HepG2 (cell line): Measurements from ENCODE around the gene CAPN11. TPM values are rescaled to one million over a fixed set of nuclear protein-coding genes. Genes with fewer than 3 reads are reported as not detected.

Experiments used
- FOXA1 ChIP-seq, 2 experiments: fragments of 450-650 bp in 1 of 2; sonication (generic) in 1 of 2; formaldehyde crosslinking in 1 of 2; IDR thresholded peaks; 2 replicates each; pipeline versions ENCODE4 v1.4.0 to v1.6.1; 2016 to 2020; ENCODE audit warnings: missing genetic modification reagents in 1 of 2
- HOXA5 ChIP-seq: sonication (generic); formaldehyde crosslinking; IDR thresholded peaks from 2 replicates; pipeline ENCODE4 v1.4.0; 2020; ENCODE audit warnings: missing genetic modification reagents
- KDM3A ChIP-seq: IDR thresholded peaks from 2 replicates; pipeline ENCODE4 v1.6.1; 2018; ENCODE audit warnings: low read depth, missing compliant biosample characterization
- MED13 ChIP-seq: sonication (generic); formaldehyde crosslinking; IDR thresholded peaks from 2 replicates; pipeline ENCODE4 v1.5.0; 2020; ENCODE audit warnings: missing genetic modification reagents
- POGZ ChIP-seq: sonication (generic); formaldehyde crosslinking; IDR thresholded peaks from 2 replicates; pipeline ENCODE4 v1.4.0; 2020; ENCODE audit warnings: mild to moderate bottlenecking, missing genetic modification reagents
- SPEN ChIP-seq: sonication (generic); formaldehyde crosslinking; IDR thresholded peaks from 2 replicates; pipeline ENCODE4 v1.5.1; 2020; ENCODE audit warnings: low read depth, mild to moderate bottlenecking, missing genetic modification reagents
- TGIF2 ChIP-seq: IDR thresholded peaks from 2 replicates; pipeline ENCODE4 v1.6.1; 2016; ENCODE audit warnings: control low read depth, missing compliant biosample characterization
- TP53 ChIP-seq: sonication (generic); formaldehyde crosslinking; conservative IDR thresholded peaks from 2 replicates; pipeline ENCODE4 v1.4.0; 2020; ENCODE audit warnings: missing genetic modification reagents
- YEATS4 ChIP-seq: sonication (generic); formaldehyde crosslinking; IDR thresholded peaks from 2 replicates; pipeline ENCODE4 v1.4.0; 2020; ENCODE audit warnings: missing genetic modification reagents, borderline replicate concordance
- ZNF614 ChIP-seq: IDR thresholded peaks from 2 replicates; pipeline ENCODE4 v1.6.1; 2018; ENCODE audit warnings: missing biosample characterization, missing genetic modification reagents, inconsistent platforms, borderline replicate concordance
- polyA plus RNA-seq, 8 experiments: library from polyadenylated mRNA; depleted of rRNA in 3 of 8; stranded (reverse) in 7 of 8; unstranded in 1 of 8; fragments of >200 nt; fragmentation: Illumina TruSeq in 4 of 8; extraction: Trizol in 4 of 8; gene quantifications; 2 replicates each; pipeline versions ENCODE4 v1.2.1 to v1.2.3, GENCODE V29; 2011 to 2016; ENCODE audit warnings: low read depth in 4 of 8, missing spikeins in 1 of 8, mixed read lengths in 1 of 8; ENCODE audit not compliant: insufficient read depth in 1 of 8
- total RNA-seq, 5 experiments: library from RNA; depleted of rRNA; stranded (reverse); fragments of >200 nt; fragmentation: Illumina TruSeq; extraction: Trizol; gene quantifications; 2 replicates each; pipeline ENCODE4 v1.2.3, GENCODE V29; 2016; ENCODE audit warnings: low read depth in 1 of 5
- TF ChIP-seq, protein P1 (sequence below), 2 experiments: sonication (generic) in 1 of 2; formaldehyde crosslinking in 1 of 2; IDR thresholded peaks; 2 replicates each; pipeline versions ENCODE4 v1.4.0 to v1.6.1; 2016 to 2020; ENCODE audit warnings: borderline replicate concordance in 1 of 2, low read depth in 1 of 2, mild to moderate bottlenecking in 1 of 2, missing genetic modification reagents in 1 of 2
- TF ChIP-seq, protein P2 (sequence below): sonication (generic); formaldehyde crosslinking; conservative IDR thresholded peaks from 2 replicates; pipeline ENCODE4 v1.8.0; 2022; ENCODE audit warnings: missing genetic modification reagents
- TF ChIP-seq, protein P3 (sequence below): sonication (generic); formaldehyde crosslinking; conservative IDR thresholded peaks from 2 replicates; pipeline ENCODE4 v1.4.0; 2020; ENCODE audit warnings: missing genetic modification reagents
- TF ChIP-seq, protein P4 (sequence below): sonication (generic); formaldehyde crosslinking; IDR thresholded peaks from 2 replicates; pipeline ENCODE4 v1.4.0; 2020; ENCODE audit warnings: missing genetic modification reagents, mild to moderate bottlenecking, borderline replicate concordance
- TF ChIP-seq, protein P5 (sequence below): sonication (generic); formaldehyde crosslinking; IDR thresholded peaks from 2 replicates; pipeline ENCODE4 v1.8.0; 2022; ENCODE audit warnings: mild to moderate bottlenecking, missing genetic modification reagents, borderline replicate concordance

The CAPN11 gene
- total and polyA plus RNA-seq, 2 of the 13 experiments (the other 11 are each of a cell fraction or from before 2014, with no cell fraction given), result 0.07 to 0.11 TPM

DNA sequence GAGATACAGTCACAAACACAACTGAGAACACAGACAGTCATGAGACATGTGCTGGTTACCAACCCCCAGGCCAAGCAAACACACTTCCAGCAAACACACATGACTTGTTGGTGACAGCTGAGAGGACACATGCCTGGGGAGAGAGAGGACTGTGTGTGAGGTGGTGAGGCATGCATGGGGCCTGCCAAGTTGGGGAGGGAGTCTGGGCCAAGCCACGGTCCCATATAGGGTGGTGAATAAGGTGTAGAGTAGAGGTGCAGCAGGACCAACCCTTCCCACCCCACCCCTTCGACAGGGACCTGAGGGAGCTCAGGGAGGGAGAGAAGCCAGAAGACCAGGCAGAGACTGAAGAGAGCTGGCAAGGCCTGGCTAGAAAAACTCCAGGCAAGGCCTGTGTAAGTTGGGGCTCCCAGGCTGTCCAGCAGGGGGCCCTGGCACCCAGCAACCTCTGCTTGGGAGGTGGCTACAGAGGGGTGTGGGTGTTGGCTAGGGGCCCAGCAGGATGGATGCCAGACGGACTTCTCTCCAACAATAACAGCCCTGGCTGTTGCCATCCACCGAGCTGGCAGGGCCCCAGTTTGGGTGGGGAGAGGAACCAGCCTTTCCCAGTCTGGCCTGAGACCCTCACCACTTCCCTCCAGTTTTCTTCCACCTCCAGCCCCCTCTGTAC is 62.8 kb downstream of the CAPN11 start (continued):
- TF ChIP-seq, protein P1, sequence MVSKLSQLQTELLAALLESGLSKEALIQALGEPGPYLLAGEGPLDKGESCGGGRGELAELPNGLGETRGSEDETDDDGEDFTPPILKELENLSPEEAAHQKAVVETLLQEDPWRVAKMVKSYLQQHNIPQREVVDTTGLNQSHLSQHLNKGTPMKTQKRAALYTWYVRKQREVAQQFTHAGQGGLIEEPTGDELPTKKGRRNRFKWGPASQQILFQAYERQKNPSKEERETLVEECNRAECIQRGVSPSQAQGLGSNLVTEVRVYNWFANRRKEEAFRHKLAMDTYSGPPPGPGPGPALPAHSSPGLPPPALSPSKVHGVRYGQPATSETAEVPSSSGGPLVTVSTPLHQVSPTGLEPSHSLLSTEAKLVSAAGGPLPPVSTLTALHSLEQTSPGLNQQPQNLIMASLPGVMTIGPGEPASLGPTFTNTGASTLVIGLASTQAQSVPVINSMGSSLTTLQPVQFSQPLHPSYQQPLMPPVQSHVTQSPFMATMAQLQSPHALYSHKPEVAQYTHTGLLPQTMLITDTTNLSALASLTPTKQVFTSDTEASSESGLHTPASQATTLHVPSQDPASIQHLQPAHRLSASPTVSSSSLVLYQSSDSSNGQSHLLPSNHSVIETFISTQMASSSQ (IDR thresholded peaks at IDR 0.05; ENCODE audit: low read depth), result no peak
- TF ChIP-seq, protein P1 (CRISPR knock-in tag; IDR thresholded peaks at IDR 0.05; ENCODE audit: borderline replicate concordance), result no peak
- TF ChIP-seq HOXA5, result peak; percentile 48; the same call in 1 of the 2 replicates
- TF ChIP-seq, protein P2, sequence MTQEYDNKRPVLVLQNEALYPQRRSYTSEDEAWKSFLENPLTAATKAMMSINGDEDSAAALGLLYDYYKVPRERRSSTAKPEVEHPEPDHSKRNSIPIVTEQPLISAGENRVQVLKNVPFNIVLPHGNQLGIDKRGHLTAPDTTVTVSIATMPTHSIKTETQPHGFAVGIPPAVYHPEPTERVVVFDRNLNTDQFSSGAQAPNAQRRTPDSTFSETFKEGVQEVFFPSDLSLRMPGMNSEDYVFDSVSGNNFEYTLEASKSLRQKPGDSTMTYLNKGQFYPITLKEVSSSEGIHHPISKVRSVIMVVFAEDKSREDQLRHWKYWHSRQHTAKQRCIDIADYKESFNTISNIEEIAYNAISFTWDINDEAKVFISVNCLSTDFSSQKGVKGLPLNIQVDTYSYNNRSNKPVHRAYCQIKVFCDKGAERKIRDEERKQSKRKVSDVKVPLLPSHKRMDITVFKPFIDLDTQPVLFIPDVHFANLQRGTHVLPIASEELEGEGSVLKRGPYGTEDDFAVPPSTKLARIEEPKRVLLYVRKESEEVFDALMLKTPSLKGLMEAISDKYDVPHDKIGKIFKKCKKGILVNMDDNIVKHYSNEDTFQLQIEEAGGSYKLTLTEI (CRISPR knock-in tag), result no peak
- TF ChIP-seq, protein P3, sequence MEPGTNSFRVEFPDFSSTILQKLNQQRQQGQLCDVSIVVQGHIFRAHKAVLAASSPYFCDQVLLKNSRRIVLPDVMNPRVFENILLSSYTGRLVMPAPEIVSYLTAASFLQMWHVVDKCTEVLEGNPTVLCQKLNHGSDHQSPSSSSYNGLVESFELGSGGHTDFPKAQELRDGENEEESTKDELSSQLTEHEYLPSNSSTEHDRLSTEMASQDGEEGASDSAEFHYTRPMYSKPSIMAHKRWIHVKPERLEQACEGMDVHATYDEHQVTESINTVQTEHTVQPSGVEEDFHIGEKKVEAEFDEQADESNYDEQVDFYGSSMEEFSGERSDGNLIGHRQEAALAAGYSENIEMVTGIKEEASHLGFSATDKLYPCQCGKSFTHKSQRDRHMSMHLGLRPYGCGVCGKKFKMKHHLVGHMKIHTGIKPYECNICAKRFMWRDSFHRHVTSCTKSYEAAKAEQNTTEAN (CRISPR knock-in tag), result no peak; the same call in 1 of the 2 replicates
- TF ChIP-seq TGIF2 (CRISPR knock-in tag), result peak; percentile 88
- peak; percentile 44; the same call in 1 of the 2 replicates for TF ChIP-seq POGZ
- TF ChIP-seq MED13 (CRISPR knock-in tag), result no peak
- peak; percentile 62; the same call in 1 of the 2 replicates for TF ChIP-seq SPEN (CRISPR knock-in tag)
- TF ChIP-seq, protein P4, sequence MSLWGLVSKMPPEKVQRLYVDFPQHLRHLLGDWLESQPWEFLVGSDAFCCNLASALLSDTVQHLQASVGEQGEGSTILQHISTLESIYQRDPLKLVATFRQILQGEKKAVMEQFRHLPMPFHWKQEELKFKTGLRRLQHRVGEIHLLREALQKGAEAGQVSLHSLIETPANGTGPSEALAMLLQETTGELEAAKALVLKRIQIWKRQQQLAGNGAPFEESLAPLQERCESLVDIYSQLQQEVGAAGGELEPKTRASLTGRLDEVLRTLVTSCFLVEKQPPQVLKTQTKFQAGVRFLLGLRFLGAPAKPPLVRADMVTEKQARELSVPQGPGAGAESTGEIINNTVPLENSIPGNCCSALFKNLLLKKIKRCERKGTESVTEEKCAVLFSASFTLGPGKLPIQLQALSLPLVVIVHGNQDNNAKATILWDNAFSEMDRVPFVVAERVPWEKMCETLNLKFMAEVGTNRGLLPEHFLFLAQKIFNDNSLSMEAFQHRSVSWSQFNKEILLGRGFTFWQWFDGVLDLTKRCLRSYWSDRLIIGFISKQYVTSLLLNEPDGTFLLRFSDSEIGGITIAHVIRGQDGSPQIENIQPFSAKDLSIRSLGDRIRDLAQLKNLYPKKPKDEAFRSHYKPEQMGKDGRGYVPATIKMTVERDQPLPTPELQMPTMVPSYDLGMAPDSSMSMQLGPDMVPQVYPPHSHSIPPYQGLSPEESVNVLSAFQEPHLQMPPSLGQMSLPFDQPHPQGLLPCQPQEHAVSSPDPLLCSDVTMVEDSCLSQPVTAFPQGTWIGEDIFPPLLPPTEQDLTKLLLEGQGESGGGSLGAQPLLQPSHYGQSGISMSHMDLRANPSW (CRISPR knock-in tag), result no peak
- TF ChIP-seq, protein P5, sequence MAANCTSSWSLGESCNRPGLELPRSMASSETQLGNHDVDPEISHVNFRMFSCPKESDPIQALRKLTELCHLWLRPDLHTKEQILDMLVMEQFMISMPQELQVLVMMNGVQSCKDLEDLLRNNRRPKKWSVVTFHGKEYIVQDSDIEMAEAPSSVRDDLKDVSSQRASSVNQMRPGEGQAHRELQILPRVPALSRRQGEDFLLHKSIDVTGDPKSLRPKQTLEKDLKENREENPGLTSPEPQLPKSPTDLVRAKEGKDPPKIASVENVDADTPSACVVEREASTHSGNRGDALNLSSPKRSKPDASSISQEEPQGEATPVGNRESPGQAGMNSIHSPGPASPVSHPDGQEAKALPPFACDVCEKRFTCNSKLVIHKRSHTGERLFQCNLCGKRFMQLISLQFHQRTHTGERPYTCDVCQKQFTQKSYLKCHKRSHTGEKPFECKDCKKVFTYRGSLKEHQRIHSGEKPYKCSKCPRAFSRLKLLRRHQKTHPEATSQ (CRISPR knock-in tag), result no peak
- 0 out of 2 replicates have a peak, but pooled peaks have one; percentile 40 for TF ChIP-seq ZNF614 (CRISPR knock-in tag)
- TF ChIP-seq YEATS4, result no peak
- TF ChIP-seq KDM3A (CRISPR knock-in tag), result peak; percentile 80; the same call in 1 of the 2 replicates
- no peak for TF ChIP-seq FOXA1 (IDR thresholded peaks at IDR 0.05)
- TF ChIP-seq FOXA1 (CRISPR knock-in tag; IDR thresholded peaks at IDR 0.05), result peak; percentile 4; the same call in 1 of the 2 replicates
- no peak for TF ChIP-seq TP53
